KG1 (cell line): ENCODE data around the gene LIAS.
"Not testable (repeated sequence)": the region's sequence is repeated elsewhere in the genome, so short reads cannot be mapped to it uniquely, and the experiment has no call there.

Experiments
- DNase-seq: peaks from one replicate; lab custom pipeline; 2025; lab: John Stamatoyannopoulos, UW

The LIAS gene

DNA sequence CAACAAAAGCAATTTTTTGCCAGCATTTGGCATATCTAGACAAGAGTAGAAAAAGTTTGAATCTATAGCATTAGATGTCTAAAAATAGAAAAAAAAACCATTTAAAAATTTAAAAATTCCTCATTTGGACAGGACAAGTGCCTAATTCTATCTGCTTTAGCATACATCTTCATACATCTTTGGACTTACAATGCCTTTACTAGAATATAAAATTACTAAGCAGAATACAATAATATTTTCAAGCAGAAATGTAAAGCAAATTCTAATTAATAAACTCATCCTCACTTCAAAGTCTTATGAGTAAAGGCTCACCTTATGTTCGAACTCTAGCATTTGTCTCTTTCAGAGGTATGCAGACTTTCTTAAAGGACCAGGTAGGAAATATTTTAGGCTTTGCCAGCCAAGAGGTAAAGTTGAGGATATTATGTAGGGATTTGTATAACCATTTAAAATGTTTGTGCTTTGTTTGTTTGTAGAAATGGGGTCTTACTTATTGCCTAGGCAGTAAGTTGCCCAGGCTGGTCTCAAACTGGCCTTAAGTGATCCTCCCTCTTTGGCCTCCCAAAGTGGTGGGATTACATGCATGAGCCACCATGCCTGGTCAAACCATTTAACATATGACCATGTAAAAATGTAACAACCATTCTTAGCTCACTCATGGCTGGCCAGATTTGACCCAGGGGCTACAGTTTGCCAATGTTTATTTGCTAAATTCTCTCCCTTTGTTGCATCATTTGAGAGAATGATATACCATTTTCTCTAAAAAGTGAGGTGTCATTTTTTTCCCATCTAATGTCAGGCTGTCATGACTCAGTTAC lies 39.3 kb downstream of the LIAS start:
- DNase-seq = no peak

DNA sequence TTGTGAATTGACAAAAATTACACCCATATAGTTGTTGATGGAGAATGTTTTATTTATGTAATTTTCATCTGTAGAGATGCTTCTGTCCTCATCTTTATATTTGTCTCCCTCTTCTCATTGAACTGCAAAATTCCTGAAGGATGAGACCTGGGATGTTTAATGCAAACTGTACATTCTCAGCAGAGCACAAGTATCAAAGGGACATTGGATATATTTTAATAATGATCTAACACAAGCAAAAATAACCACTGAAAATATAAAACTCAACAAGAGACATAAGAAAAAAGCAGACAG lies 39.8 kb downstream of the LIAS start:
- no peak for DNase-seq

DNA sequence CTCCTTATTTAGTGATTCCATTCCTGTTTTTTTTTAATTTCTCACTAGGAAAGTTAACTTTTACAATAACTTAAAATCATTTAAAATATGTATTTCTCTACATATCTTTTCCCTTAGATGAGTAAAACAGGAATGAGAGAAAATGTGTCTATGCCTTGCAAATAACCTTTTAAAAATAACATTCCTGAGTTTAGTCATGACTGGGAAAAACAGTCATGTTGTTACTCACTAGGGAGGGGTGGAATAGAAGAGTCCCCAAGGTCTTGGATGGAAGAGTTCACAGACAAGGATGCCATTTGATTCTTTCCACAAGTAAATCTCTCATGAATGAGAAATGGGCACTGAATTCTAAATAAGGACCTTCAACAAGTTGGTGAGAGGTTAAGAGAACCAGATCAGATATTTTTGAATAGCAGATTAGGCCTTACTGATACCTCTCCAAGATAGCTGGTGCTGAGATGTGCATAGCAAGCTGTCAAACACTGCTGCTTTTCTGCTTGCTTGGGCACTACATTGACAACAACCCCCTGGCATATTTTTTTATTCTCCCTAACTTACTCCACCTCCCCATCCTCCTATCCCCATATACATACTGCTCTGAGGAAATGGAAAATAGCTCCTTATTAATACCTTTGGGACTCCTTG lies 43.3 kb downstream of the LIAS start:
- DNase-seq = no peak

DNA sequence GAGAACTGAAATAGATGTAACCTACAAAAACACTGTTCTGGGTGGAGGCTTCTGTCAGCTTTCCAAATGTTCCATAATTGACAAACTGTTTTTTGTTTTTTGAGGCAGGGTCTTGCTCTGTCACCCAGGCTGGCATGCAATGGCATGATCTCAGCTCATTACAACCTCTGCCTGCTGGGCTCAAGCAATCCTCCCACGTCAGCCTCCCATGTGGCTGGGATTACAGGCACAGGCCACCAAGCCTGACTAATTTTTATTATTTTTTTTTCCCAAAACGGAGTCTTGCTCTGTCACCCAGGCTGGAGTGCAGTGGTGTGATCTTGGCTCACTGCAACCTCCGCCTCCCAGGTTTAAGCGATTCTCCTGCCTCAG lies 43.8 kb downstream of the LIAS start:
- DNase-seq = not testable (repeated sequence)

DNA sequence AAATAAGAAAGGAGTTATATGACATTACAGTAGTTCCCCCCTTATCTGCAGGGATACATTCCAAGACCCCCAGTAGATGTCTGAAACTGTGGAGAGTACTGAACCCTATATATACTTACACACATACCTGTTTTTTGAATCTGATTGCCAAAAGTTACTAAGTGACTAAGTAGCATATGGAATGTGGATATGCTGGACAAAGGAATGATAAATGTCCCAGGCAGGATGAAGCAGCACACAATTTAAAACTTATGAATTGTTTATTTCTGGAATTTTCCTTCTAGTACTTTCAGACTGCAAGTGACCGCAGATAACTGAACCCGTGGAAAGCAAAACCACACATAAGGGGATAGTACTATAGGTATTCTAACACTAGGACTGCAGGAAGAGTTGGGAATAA lies 45.7 kb downstream of the LIAS start:
- DNase-seq = no peak

DNA sequence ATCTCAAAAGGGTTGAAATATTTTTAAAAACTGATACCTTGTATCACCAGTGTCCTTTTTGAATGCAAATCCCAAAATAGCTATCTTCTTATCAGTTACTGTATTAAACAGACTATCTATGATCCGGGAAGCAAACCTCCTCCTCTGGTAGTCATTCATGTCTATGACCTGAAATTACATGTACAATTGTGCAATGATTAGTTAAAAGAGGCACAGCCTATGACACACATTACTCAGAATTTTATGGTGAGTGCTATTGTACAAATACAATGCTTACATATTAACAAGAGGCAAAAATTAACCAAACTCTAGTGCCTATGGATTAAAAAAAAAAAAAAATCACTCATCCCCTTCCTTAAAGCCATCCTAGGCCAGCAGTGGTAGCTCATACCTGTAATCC lies 46.7 kb downstream of the LIAS start:
- no peak for DNase-seq

DNA sequence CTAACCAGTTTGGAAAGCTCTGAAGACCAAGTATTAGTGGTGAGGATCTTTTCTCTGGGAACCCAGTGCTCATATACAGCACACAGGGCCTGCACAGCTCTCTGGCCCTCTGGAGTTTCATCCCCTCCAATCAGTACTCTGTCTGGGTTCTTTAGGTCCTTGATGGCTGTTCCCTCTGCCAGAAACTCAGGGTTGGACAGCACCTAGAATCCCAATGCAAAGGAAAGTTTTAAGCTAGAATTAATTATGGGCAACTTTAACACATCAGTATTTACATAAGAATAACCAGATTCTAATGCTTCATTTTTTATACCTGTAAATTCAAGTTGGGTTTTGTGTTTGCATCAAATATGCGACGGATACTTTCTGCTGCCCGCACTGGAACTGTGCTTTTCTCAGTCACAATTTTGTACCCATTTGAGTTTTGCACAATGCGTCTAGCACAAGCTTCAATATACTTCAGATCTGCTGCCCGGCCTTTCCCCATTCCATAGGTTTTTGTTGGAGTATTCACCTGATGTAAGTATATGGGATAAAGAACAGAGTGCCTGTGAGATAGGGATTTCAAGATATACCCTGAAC lies 51.6 kb downstream of the LIAS start:
- no peak for DNase-seq

DNA sequence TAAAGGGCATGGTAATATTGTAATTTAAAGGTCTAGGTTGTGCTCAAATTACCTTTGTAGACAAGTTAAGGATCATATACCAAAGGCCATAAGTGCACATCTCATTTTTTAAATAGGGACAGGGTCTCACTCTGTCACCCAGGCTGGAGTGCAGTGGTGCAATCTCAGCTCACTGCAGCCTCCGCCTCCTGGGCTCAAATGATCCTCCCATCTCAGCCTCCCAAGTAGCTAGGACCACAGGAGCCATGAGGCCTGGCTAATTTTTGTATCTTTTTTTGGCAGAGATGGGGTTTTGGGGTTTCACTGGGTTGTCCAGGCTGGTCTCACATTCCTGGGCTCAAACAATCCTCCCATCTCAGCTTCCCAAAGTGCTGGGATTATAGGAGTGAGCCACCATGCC lies 55.4 kb downstream of the LIAS start:
- DNase-seq = not testable (repeated sequence)

DNA sequence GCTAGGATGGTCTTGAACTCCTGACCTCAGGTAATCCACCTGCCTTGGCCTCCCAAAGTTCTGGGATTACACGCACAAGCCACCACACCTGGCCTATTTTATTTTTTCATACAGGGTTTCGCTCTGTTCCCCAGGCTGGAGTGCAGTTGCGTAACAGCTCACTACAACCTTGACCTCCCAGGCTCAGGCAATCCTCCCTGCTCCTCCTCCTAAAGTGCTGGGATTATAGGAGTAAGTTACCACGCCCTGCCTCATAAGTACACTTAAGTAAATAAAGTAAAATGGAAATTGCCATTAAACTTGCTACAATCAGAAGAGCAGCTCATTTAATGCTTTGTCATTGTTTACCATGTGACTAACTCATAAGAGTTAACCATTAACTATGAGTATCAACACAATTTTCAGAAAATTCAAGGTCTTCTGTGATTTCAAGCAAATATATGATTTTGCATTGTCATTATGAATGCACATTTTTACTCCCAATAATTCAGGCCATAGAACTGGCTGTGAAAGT lies 56.1 kb downstream of the LIAS start:
- DNase-seq = no peak

DNA sequence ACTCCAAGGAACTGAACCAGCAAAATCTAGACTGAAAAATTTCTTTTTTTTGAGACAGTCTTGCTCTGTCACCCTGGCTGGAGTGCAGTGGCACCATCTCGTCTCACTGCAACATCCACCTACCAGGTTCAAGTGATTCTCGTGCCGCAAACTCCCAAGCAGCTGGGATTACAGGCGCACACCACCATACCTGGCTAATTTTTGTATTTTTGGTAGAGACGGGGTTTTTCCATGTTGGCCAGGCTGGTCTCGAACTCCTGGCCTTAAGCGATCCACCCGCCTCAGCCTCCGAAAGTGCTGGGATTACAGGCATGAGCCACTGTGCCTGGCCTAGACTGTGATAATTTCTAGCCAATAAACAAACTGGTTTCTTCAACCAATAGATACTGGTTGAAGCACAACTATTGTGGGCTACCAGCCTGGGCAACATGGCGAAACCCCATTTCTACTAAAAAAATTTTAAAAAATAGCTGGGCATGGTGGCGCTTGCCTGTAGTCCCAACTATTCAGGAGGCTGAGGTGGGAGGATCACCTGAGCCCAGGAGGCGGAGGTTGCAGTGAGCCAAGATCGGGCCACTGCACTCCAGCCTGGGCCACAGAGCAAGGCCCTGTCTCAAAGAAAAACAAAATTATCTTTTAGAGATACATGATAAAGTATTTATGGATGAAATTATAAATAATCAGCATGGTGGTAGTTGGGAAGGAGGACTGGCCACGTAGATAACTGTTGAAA lies 57.0 kb downstream of the LIAS start:
- DNase-seq = not testable (repeated sequence)

DNA sequence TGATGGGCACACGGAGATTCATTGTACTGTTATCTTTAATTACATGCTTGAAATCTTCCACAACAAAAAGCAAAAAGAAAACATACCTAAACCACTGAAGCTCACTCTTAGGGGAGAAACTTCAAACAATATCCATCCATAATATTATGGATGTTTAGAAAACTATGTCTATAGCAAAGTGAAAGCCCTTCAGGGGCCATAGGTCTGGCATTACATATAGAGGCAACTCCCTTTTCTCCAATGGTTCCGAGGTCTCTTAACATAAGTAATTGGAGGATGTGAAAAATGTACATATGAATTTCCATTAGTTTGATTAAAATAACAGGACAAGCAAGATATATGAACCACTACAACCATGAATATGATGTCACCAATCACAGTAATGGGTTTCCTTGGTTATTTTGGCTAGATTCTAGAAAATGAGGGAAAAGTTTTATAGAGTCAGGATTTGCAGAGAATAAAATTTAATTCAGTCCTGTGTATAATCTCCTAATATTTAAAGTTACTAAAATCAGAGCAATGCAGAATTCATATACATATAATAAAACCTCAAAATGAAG lies 57.6 kb downstream of the LIAS start:
- no peak for DNase-seq

DNA sequence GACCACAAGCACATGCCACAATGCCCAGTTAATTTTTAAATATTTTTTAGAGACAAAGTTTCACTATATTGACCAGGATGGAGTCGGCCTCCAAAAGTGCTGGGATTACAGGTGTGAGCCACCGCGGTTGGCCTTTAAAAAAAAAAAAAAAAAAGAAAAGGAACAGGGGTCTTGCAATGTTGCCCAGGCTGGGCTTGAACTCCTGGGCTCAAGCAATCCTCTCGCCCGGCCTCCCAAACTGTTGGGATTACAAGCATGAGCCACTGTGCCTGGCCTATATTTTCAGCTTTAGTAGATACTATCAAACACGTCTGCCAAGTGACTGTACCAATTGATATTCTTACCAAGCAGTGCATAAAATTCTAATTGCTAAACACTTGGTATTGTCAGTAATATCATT lies 59.6 kb downstream of the LIAS start:
- DNase-seq = no peak

DNA sequence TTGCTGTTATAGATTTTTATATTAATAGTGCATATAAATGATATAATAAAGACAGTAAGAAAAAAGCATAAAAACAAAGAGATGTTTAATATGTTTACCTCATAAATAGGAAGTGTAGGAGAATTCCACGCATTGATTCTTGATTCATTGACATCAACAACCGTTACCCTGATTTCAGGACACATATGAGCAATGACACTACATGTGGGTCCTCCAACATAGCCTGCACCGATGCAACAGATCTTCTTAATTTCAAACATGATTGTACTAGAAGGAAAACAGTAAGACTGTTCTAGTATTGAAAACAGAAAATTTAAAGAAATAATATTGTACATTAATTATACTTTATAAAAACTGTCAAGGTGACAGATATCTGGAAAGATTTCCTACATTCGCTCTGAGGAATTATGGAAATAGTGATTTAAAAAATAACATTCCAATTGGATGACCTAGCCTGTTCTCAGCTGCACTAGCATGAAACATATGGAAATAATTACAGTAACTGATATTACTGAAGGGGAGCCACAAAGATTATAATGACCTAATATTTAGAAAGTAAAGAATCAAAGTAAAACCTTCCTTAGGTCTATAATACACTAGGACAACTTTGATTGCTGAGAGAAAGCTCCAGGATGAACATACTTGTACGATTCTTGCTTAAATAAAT lies 62.5 kb downstream of the LIAS start:
- DNase-seq = no peak

DNA sequence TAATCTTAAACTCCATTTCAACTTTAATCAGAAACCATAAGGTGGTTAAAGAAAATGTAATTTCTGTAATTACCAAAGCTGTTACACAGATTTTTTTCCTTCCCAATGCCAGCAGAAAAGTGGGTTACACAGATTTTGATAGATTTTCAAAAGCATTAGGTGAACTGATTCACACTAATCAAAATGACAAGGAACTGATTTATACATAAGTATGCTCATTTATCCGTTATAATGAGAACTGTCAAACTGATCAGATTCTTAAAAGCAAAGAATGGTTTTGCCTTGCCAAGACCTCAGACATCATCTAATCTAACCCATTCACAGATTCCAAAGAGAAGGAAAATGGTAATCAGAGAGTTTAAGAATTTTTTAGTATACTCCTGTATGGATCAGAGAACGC lies 63.2 kb downstream of the LIAS start:
- no peak for DNase-seq

DNA sequence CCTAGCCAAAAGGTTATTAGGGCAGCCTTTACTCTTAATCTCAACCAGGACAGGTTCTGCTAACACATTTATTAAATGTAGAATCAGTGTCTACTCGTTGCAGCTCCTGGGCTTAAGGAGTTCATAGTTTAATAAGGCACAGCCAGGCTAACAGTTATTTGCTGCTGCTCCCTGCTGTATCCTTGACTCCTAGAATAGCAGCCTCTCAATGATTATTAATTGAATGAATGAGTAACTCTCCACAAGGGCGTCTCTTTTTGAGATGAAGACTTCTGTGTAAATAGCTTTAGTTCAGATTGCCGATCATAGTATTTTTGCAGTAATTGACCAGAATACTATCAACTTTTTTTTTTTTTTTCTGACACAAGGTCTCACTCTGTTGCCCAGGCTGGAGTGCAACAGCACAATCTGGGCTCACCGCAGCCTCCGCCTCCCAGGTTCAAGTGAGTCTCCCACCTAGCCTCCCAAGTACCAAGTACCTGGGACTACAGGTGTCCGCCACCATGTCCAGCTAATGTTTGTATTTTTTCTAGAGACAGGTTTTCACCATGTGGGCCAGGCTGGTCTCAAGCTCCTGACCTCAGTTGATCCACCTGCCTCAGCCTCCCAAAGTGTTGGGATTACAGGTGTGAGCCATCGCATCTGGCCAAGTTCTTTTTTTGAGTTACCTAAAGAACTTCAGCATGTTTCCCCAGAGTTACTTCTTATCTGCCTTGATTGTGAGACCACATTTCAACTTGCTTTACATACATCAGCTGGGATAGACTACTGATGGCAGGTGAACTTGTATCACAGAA lies 65.5 kb downstream of the LIAS start:
- DNase-seq = no peak

DNA sequence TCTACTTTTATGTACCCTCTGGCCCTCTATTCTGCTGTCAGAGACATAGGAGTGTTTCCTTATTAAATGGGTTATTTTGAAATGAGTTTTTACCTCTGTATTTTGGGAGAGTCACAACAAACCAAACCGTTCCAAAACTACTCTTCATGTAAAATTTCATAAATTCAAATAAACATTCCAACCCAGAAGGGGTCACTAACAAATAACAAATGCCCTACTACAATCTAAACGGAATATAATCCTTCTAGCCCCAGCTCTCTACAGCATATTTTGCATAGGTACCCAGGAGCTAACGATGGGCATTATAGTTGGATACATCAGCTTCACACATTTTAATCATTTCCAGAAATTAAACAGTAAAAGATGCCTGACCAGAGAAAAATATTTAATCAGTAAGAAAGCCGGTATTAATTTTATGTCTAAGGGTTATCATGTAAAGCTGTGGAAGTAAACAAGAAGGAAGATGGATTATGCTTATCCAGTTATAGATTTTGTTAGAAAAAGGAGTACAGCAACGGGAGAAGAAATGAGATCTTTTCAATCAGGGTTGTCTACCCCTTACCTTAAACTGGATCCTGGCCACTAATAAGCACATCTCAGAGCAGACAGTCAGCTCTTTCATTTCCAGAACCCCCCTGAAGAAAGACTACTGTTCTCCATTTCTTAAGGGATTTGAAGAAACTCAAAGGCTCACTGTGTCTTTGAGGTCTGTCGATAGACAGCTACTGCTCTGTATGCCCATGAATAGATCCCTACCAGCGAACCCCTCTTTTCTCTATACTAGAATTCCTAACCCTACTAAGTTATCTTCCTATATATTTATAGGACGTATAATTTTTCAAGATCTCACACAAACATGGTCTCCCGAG lies 67.2 kb downstream of the LIAS start:
- DNase-seq = no peak

DNA sequence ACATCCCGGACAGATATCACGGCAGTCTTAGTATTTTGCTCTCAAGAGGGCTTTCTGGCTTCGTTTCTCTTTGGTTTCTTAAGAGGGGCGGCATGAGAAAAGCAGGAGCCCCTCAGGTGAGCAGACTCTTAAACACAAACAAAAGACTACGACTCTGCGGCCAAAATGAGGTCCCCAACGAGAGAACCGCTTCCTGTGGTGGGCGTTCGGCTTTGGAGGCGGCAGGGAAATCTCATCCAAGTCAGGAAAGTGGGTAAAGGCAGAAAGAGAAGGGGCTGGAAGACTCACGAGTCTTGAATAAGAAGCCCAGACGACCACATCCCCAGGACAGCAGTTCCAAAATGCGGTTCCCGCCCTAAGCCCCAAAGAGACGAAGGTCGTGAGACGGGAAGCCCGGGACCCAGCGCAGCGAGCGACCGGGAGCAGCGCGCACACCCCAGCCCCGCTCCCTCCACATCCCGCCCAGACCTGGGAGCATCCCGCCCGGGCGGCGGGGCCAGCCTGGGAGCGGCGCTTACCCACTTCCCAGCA lies 68.0 kb downstream of the LIAS start:
- DNase-seq = no peak

DNA sequence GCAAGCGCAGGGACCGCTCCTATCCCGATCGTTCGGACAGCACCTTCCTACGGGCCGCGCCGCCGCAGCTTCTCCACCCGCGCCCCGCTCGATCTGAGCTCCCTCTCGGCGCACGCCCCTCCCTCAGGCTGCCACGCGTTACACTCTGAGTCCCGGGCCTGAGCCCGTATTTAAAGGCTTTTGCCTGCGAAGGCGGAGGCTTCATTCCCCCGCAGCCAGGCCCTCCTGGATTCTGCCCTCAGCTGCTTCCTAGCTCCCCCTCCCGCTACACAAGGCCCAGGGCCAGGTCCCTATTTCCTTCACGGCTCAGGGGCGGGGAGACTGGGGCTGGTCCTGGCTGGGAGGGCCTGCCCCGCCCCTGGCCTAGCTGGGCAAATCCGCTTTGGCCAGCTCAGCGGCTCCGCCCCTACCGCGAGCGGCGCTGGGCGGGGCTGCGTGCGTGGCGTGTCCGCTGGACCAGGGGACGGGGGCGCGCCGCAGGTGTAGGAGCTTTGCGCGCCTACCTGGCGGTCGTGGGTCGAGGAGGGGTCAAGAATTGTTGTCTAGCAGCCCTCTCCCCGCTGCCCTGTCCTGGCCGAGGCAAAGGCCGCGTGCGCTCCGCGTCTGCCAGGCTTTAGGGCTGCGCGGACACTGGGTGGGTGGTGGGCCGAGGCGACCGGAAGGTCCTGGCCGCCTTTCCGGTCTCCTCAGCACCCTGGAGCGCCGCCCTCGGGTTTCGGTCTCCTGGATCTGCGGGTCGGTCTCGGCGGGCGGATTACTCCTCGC lies 68.6 kb downstream of the LIAS start, which contains the start of gene UGDH:
UGDH (minus strand) TSS at position 144 of the 765 bp plus-strand sequence. CDS start 5,927 bp downstream, outside the sequence.
- DNase-seq = peak; percentile 69

DNA sequence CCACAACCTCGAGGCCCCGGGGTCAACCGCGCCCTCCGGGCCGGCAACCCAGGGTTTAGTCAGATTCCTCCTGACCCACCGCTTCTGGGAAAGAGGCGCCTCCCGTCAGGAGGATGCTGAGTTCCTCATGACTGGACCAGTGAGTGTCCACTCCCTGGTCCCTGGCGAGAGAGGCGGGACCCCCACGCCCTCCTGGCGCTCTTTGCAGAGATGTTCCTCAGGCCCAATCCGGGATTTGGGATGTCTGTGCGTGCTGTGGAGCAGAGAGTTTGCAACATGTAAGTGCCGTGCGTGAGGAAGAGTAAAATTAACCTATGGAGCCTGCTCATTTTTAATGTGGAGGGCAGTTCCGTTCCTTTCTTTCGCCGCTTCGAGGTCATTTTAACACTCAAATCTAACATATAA lies 69.2 kb downstream of the LIAS start:
- no peak for DNase-seq
